ENCODE results near the gene AATK.

AATK gene

DNA sequence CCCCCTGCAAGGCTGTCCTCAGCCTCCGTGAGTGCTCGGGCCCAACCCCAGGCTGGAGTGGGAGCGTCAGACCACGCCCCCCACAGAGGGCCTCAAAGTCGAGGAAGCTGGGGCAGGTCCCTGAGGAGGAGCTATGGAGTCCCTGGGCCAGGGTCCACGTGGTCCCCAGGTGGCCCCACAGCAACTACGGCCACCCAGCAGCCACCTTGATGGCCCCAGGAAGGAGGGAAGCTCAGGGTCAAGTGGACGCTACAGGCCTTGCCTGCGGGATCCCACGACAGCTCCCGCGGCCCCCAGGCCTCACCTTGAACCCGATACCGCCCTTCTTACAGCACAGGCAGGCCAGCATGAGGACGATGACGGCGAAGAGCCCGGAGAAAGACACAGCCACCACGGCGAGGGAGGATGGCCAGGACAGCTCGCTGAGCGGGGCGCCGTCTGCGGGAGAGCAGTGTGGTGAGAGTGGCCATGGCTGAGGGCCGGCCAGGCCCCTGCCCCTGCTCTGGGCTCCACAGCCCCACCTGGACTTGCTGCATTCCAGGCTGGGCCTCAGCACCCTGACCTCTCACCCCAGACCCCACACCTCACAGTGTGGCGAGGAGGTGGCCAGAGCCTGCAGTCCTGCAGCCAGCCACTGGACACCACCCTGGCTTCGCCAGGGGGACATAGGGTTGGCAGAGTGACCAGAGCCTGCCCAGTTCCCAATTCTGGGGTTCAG lies 31.8 kb downstream of the AATK start:
- H2BK12ac ChIP-seq (ENCODE audit: low read length in 2 of 2), result no peak overlapping the region

GRCh38 chr17:81132770-81133723 lies 33.0 kb downstream of the AATK start:
- Histone ChIP-seq H4K8ac (ENCODE audit: low read length) (no peak overlapping the region), H3K27me3 (ENCODE audit: control insufficient read depth in 1 of 2, insufficient read depth in 1 of 2, low read length in 2 of 2) (peaks cover 0 to 31% of the 10 kb centered on the region in 2 experiments), H2AK5ac (ENCODE audit: low read length, severe bottlenecking) (no peak overlapping the region), H3K18ac (ENCODE audit: low read depth in 1 of 2, low read length in 2 of 2) (no peak overlapping the region), H3K9ac (ENCODE audit: low read length) (no peak overlapping the region), H3K9me3 (ENCODE audit: control insufficient read depth, low read length) (no peaks in the 10 kb centered on the region), H3K36me3 (ENCODE audit: control insufficient read depth in 1 of 2, insufficient read depth in 2 of 2, low read depth in 1 of 2, low read length in 2 of 2) (no peaks in the 10 kb centered on the region), H3K23ac (ENCODE audit: low read length in 2 of 2) (no peak overlapping the region), H2BK15ac (ENCODE audit: low read depth, poor library complexity, severe bottlenecking) (no peak overlapping the region), H3K79me1 (replicated peaks; ENCODE audit: low read length, poor library complexity, severe bottlenecking) (no peaks in the 10 kb centered on the region), H3K4ac (ENCODE audit: low read depth in 1 of 2, low read length in 2 of 2) (no peak overlapping the region), H3K14ac (ENCODE audit: low read length in 2 of 2) (no peak overlapping the region), H2AFZ (ENCODE audit: low read depth, low read length) (no peak overlapping the region), H3K4me2 (ENCODE audit: low read length, poor library complexity, severe bottlenecking) (no peak overlapping the region), H2BK12ac (ENCODE audit: low read length in 2 of 2) (no peak overlapping the region), H2BK5ac (ENCODE audit: low read depth, low read length, poor library complexity, severe bottlenecking) (no peak overlapping the region), H3K27ac (ENCODE audit: low read length, poor library complexity, severe bottlenecking) (no peak overlapping the region), H2BK120ac (ENCODE audit: low read depth, low read length) (no peak overlapping the region), H3K4me3 (ENCODE audit: insufficient read depth in 1 of 2, low read depth in 1 of 2, low read length in 2 of 2) (no peak overlapping the region), H4K91ac (ENCODE audit: low read length) (no peak overlapping the region), H3K4me1 (ENCODE audit: control insufficient read depth, insufficient read depth, low read depth, low read length) (no peaks in the 10 kb centered on the region)
- no peak for DNase-seq
- WGBS, result 84% methylated on average over 22 of the region's 22 CpGs

More for the DNA sequence above, 31.8 kb downstream of the AATK start:
- H2AFZ ChIP-seq (ENCODE audit: low read depth, low read length), result no peak overlapping the region
- H3K18ac ChIP-seq (ENCODE audit: low read depth in 1 of 2, low read length in 2 of 2), result no peak overlapping the region
- H4K8ac ChIP-seq (ENCODE audit: low read length), result no peak overlapping the region
- H3K36me3 ChIP-seq (ENCODE audit: control insufficient read depth in 1 of 2, insufficient read depth in 2 of 2, low read depth in 1 of 2, low read length in 2 of 2), result no peaks in the 10 kb centered on the region
- no peak overlapping the region for H3K27ac ChIP-seq (ENCODE audit: low read length, poor library complexity, severe bottlenecking)
- peaks cover 4% of the 10 kb centered on the region for H3K4me1 ChIP-seq (ENCODE audit: control insufficient read depth, insufficient read depth, low read depth, low read length)
- H2BK5ac ChIP-seq (ENCODE audit: low read depth, low read length, poor library complexity, severe bottlenecking), result no peak overlapping the region
- no peak overlapping the region for H2BK15ac ChIP-seq (ENCODE audit: low read depth, poor library complexity, severe bottlenecking)
- no peaks in the 10 kb centered on the region for H3K79me1 ChIP-seq (replicated peaks; ENCODE audit: low read length, poor library complexity, severe bottlenecking)
- no peak overlapping the region for H3K4me3 ChIP-seq (ENCODE audit: insufficient read depth in 1 of 2, low read depth in 1 of 2, low read length in 2 of 2)
- no peaks in the 10 kb centered on the region for H3K9me3 ChIP-seq (ENCODE audit: control insufficient read depth, low read length)
- DNase-seq, result no peak
- WGBS, result 82% methylated on average over 28 of the region's 28 CpGs
- H2AK5ac ChIP-seq (ENCODE audit: low read length, severe bottlenecking), result no peak overlapping the region
- H3K27me3 ChIP-seq (ENCODE audit: control insufficient read depth in 1 of 2, insufficient read depth in 1 of 2, low read length in 2 of 2), result peaks cover 0 to 27% of the 10 kb centered on the region in 2 experiments
- H2BK120ac ChIP-seq (ENCODE audit: low read depth, low read length), result no peak overlapping the region
- no peak overlapping the region for H3K4me2 ChIP-seq (ENCODE audit: low read length, poor library complexity, severe bottlenecking)
- H3K9ac ChIP-seq (ENCODE audit: low read length), result no peak overlapping the region
- no peak overlapping the region for H3K14ac ChIP-seq (ENCODE audit: low read length in 2 of 2)
- no peak overlapping the region for H4K91ac ChIP-seq (ENCODE audit: low read length)
- H3K4ac ChIP-seq (ENCODE audit: low read depth in 1 of 2, low read length in 2 of 2), result no peak overlapping the region
- no peak overlapping the region for H3K23ac ChIP-seq (ENCODE audit: low read length in 2 of 2)

GRCh38 chr17:81132197-81132540 lies 33.9 kb downstream of the AATK start:
- Histone ChIP-seq H2BK120ac (ENCODE audit: low read depth, low read length) (no peak overlapping the region), H3K27ac (ENCODE audit: low read length, poor library complexity, severe bottlenecking) (no peak overlapping the region), H3K36me3 (ENCODE audit: control insufficient read depth in 1 of 2, insufficient read depth in 2 of 2, low read depth in 1 of 2, low read length in 2 of 2) (no peaks in the 10 kb centered on the region), H3K14ac (ENCODE audit: low read length in 2 of 2) (no peak overlapping the region), H4K8ac (ENCODE audit: low read length) (no peak overlapping the region), H2BK12ac (ENCODE audit: low read length in 2 of 2) (no peak overlapping the region), H3K4ac (ENCODE audit: low read depth in 1 of 2, low read length in 2 of 2) (no peak overlapping the region), H2BK5ac (ENCODE audit: low read depth, low read length, poor library complexity, severe bottlenecking) (no peak overlapping the region), H2AFZ (ENCODE audit: low read depth, low read length) (no peak overlapping the region), H2AK5ac (ENCODE audit: low read length, severe bottlenecking) (no peak overlapping the region), H3K9ac (ENCODE audit: low read length) (no peak overlapping the region), H3K4me3 (ENCODE audit: insufficient read depth in 1 of 2, low read depth in 1 of 2, low read length in 2 of 2) (no peak overlapping the region), H3K27me3 (ENCODE audit: control insufficient read depth in 1 of 2, insufficient read depth in 1 of 2, low read length in 2 of 2) (peaks cover 0 to 39% of the 10 kb centered on the region in 2 experiments), H3K4me2 (ENCODE audit: low read length, poor library complexity, severe bottlenecking) (no peak overlapping the region), H3K23ac (ENCODE audit: low read length in 2 of 2) (no peak overlapping the region), H3K4me1 (ENCODE audit: control insufficient read depth, insufficient read depth, low read depth, low read length) (no peaks in the 10 kb centered on the region), H2BK15ac (ENCODE audit: low read depth, poor library complexity, severe bottlenecking) (no peak overlapping the region), H3K79me1 (replicated peaks; ENCODE audit: low read length, poor library complexity, severe bottlenecking) (no peaks in the 10 kb centered on the region), H4K91ac (ENCODE audit: low read length) (no peak overlapping the region), H3K9me3 (ENCODE audit: control insufficient read depth, low read length) (no peaks in the 10 kb centered on the region), H3K18ac (ENCODE audit: low read depth in 1 of 2, low read length in 2 of 2) (no peak overlapping the region)
- no peak for DNase-seq
- WGBS, result 58% methylated on average over 11 of the region's 11 CpGs

- H2BK15ac ChIP-seq (ENCODE audit: low read depth, poor library complexity, severe bottlenecking), result no peak overlapping the region
- H2BK12ac ChIP-seq (ENCODE audit: low read length in 2 of 2), result no peak overlapping the region
- no peak overlapping the region for H2AK5ac ChIP-seq (ENCODE audit: low read length, severe bottlenecking)
- WGBS, result 84% methylated on average over 14 of the region's 14 CpGs
- no peak overlapping the region for H3K4me2 ChIP-seq (ENCODE audit: low read length, poor library complexity, severe bottlenecking)
- H3K27me3 ChIP-seq (ENCODE audit: control insufficient read depth in 1 of 2, insufficient read depth in 1 of 2, low read length in 2 of 2), result peaks cover 0 to 40% of the 10 kb centered on the region in 2 experiments
- no peak overlapping the region for H2BK5ac ChIP-seq (ENCODE audit: low read depth, low read length, poor library complexity, severe bottlenecking)
- peaks cover 2% of the 10 kb centered on the region for H3K4me1 ChIP-seq (ENCODE audit: control insufficient read depth, insufficient read depth, low read depth, low read length)
- H2BK120ac ChIP-seq (ENCODE audit: low read depth, low read length), result no peak overlapping the region
- no peak overlapping the region for H3K18ac ChIP-seq (ENCODE audit: low read depth in 1 of 2, low read length in 2 of 2)
- no peak overlapping the region for H4K91ac ChIP-seq (ENCODE audit: low read length)
- no peak overlapping the region for H3K23ac ChIP-seq (ENCODE audit: low read length in 2 of 2)
- H3K14ac ChIP-seq (ENCODE audit: low read length in 2 of 2), result no peak overlapping the region
- H3K36me3 ChIP-seq (ENCODE audit: control insufficient read depth in 1 of 2, insufficient read depth in 2 of 2, low read depth in 1 of 2, low read length in 2 of 2), result no peaks in the 10 kb centered on the region
- H4K8ac ChIP-seq (ENCODE audit: low read length), result no peak overlapping the region
- no peak overlapping the region for H3K27ac ChIP-seq (ENCODE audit: low read length, poor library complexity, severe bottlenecking)
- H3K79me1 ChIP-seq (replicated peaks; ENCODE audit: low read length, poor library complexity, severe bottlenecking), result no peaks in the 10 kb centered on the region
- H2AFZ ChIP-seq (ENCODE audit: low read depth, low read length), result no peak overlapping the region
- H3K4me3 ChIP-seq (ENCODE audit: insufficient read depth in 1 of 2, low read depth in 1 of 2, low read length in 2 of 2), result no peak overlapping the region
- no peak for DNase-seq
- H3K9ac ChIP-seq (ENCODE audit: low read length), result no peak overlapping the region
- no peaks in the 10 kb centered on the region for H3K9me3 ChIP-seq (ENCODE audit: control insufficient read depth, low read length)
- no peak overlapping the region for H3K4ac ChIP-seq (ENCODE audit: low read depth in 1 of 2, low read length in 2 of 2)
These were observed 34.4 kb downstream of the AATK start for GRCh38 chr17:81131486-81132196.

All from mesenchymal stem cell (in vitro differentiated cells and primary cell).